Endothelial cell of umbilical vein (primary cell): ENCODE measurements around the gene CPPED1. TPM values are rescaled to one million over a fixed set of nuclear protein-coding genes. Genes with fewer than 3 reads are reported as not detected.

ENCODE experiments used
- BruUV-seq: library from RNA; stranded (reverse); fragments of 400-500 nt; replicated peaks from 2 replicates; lab custom pipeline; 2021; lab: Mats Ljungman, UMichigan
- CTCF ChIA-PET: fragments of 300-600, 350-600 bp; sonication (Branson Sonifier 250); formaldehyde crosslinking; loops from one replicate; lab custom pipeline; 2021; ENCODE audit warnings: antibody characterized with exemption, inconsistent platforms; lab: Charles Lee
- POLR2A ChIA-PET: fragments of 300-600, 350-600 bp; sonication (Branson Sonifier 250); formaldehyde crosslinking; loops from one replicate; lab custom pipeline; 2021; ENCODE audit warnings: antibody characterized with exemption, inconsistent platforms; lab: Charles Lee
- DNase-seq: peaks from one replicate; pipeline ENCODE4 v3.0.0-alpha.2; 2011; ENCODE audit warnings: low read depth, low spot score
- FAIRE-seq: peaks from 2 replicates; lab custom pipeline; 2011; peaks lifted over from hg19 to GRCh38; lab: Jason Lieb, UNC
- H2AFZ ChIP-seq: 2 replicates; pipeline ENCODE4 v1.6.0; 2012; ENCODE audit warnings: low read depth, low read length, control low read depth, inconsistent platforms
- H3K27ac ChIP-seq: 2 replicates; pipeline ENCODE4 v1.5.1; 2011; ENCODE audit warnings: low read depth, mild to moderate bottlenecking, control low read depth, low read length, moderate library complexity; ENCODE audit not compliant: insufficient read depth
- H3K27me3 ChIP-seq, 2 experiments: 2 replicates each; pipeline versions ENCODE4 v1.6.0 to v1.6.1; 2011; ENCODE audit warnings: low read length in 2 of 2, mixed read lengths in 1 of 2; ENCODE audit not compliant: control insufficient read depth in 2 of 2, insufficient read depth in 2 of 2
- H3K36me3 ChIP-seq, 2 experiments: 2 replicates in 1 of 2; 3 replicates in 1 of 2; pipeline ENCODE4 v1.5.1; 2011; ENCODE audit warnings: low read length in 2 of 2, mild to moderate bottlenecking in 1 of 2, moderate library complexity in 1 of 2; ENCODE audit not compliant: control insufficient read depth in 2 of 2, insufficient read depth in 2 of 2; ENCODE audit errors: extremely low read depth in 1 of 2
- H3K4me1 ChIP-seq: 3 replicates; pipeline ENCODE4 v1.5.1; 2011; ENCODE audit warnings: mild to moderate bottlenecking, low read length; ENCODE audit not compliant: control insufficient read depth, insufficient read depth; ENCODE audit errors: extremely low read depth
- H3K4me2 ChIP-seq: 2 replicates; pipeline ENCODE4 v1.6.1; 2011; ENCODE audit warnings: low read length, control low read depth, mixed read lengths; ENCODE audit not compliant: insufficient read depth
- H3K4me3 ChIP-seq, 3 experiments: fragments of 200-600 bp in 1 of 3; sonication (generic), shearing (Covaris generic) in 1 of 3; replicated peaks in 1 of 3; 2 replicates each; pipeline ENCODE4 v1.5.1; 2011 to 2016; ENCODE audit warnings: control low read depth in 3 of 3, low read length in 3 of 3, mild to moderate bottlenecking in 2 of 3, inconsistent platforms in 1 of 3, low read depth in 1 of 3, moderate library complexity in 1 of 3; ENCODE audit not compliant: insufficient read depth in 1 of 3
- H3K79me2 ChIP-seq: 2 replicates; pipeline ENCODE4 v1.6.0; 2012; ENCODE audit warnings: low read length, inconsistent platforms; ENCODE audit not compliant: control insufficient read depth, insufficient read depth
- H3K9ac ChIP-seq: replicated peaks from 2 replicates; pipeline ENCODE3; 2011; ENCODE audit warnings: low read length, control low read depth; ENCODE audit not compliant: insufficient read depth; ENCODE audit errors: extremely low read depth
- H3K9me1 ChIP-seq: replicated peaks from 3 replicates; pipeline ENCODE4 v1.6.0; 2011; ENCODE audit warnings: mild to moderate bottlenecking, low read length; ENCODE audit not compliant: control insufficient read depth, insufficient read depth; ENCODE audit errors: extremely low read depth
- H3K9me3 ChIP-seq: replicated peaks from 2 replicates; pipeline ENCODE4 v1.5.1; 2012; ENCODE audit warnings: low read length, inconsistent platforms; ENCODE audit not compliant: control insufficient read depth, insufficient read depth
- H4K20me1 ChIP-seq: replicated peaks from 2 replicates; pipeline ENCODE3; 2011; ENCODE audit warnings: mild to moderate bottlenecking, low read length; ENCODE audit not compliant: control insufficient read depth, insufficient read depth; ENCODE audit errors: extremely low read depth
- CTCF ChIP-seq, 2 donors: IDR thresholded peaks; 1 replicate in 1 of 2; 2 replicates in 1 of 2; pipeline ENCODE4 v1.5.1; 2011; ENCODE audit warnings: low read length in 2 of 2, mild to moderate bottlenecking in 2 of 2, moderate library complexity in 2 of 2, control low read depth in 1 of 2, inconsistent platforms in 1 of 2, low read depth in 1 of 2; ENCODE audit not compliant: insufficient read depth in 1 of 2; ENCODE audit errors: extremely low read depth in 1 of 2
- EZH2 ChIP-seq: IDR thresholded peaks from 2 replicates; pipeline ENCODE4 v1.6.1; 2012; ENCODE audit warnings: borderline replicate concordance, low read depth, mild to moderate bottlenecking, moderate library complexity, low read length, inconsistent platforms; ENCODE audit not compliant: severe bottlenecking
- FOS ChIP-seq: IDR thresholded peaks from 2 replicates; pipeline ENCODE4 v1.6.1; 2011; ENCODE audit warnings: mild to moderate bottlenecking, low read length, moderate library complexity, borderline replicate concordance; ENCODE audit not compliant: insufficient read depth
- GATA2 ChIP-seq: IDR thresholded peaks from 2 replicates; pipeline ENCODE4 v1.7.0; 2011; ENCODE audit warnings: low read depth, mild to moderate bottlenecking, moderate library complexity, mixed read lengths, low read length; ENCODE audit not compliant: insufficient read length, insufficient read depth
- JUN ChIP-seq: IDR thresholded peaks from 2 replicates; pipeline ENCODE4 v1.6.1; 2011; ENCODE audit warnings: borderline replicate concordance, low read depth; ENCODE audit not compliant: insufficient read length, insufficient read depth
- MAX ChIP-seq: IDR thresholded peaks from 2 replicates; pipeline ENCODE4 v1.6.1; 2011; ENCODE audit not compliant: insufficient read depth, insufficient read length
- MYC ChIP-seq: IDR thresholded peaks from one replicate; pipeline ENCODE4 v1.6.1; 2011; ENCODE audit warnings: mild to moderate bottlenecking, low read depth, low read length
- POLR2A ChIP-seq: IDR thresholded peaks from 2 replicates; pipeline ENCODE4 v1.6.1; 2012; ENCODE audit warnings: low read depth, mild to moderate bottlenecking, control low read depth, low read length
- POLR2AphosphoS5 ChIP-seq: IDR thresholded peaks from 2 replicates; pipeline ENCODE4 v1.6.1; 2012; ENCODE audit warnings: low read depth, mild to moderate bottlenecking, control low read depth, low read length, moderate library complexity; ENCODE audit not compliant: insufficient read depth
- dilution Hi-C: fragments of 300-500 bp; cut with MboI; formaldehyde crosslinking; loops from one replicate; pipeline ENCODE4 v1.15.0; 2019; ENCODE audit warnings: low sequenced_read_pairs; ENCODE audit not compliant: extremely low pct_ligation_motif_present
- intact Hi-C: fragments of 100-400 bp; cut with micrococcal nuclease; formaldehyde crosslinking; loops from one replicate; pipeline ENCODE4 v1.10.0; 2022
- polyA plus RNA-seq, 4 experiments: library from polyadenylated mRNA; depleted of rRNA in 3 of 4; stranded (reverse) in 3 of 4; unstranded in 1 of 4; fragments of >200 nt; gene quantifications; 2 replicates each; pipeline versions ENCODE4 v1.2.1 to v1.2.3, GENCODE V29; 2011 to 2012; ENCODE audit warnings: missing spikeins in 1 of 4
- total RNA-seq: library from RNA; stranded (reverse); gene quantifications from 2 replicates; pipeline ENCODE4 v1.2.3, GENCODE V29; 2021

The CPPED1 gene
- total and polyA plus RNA-seq, 2 donors (not counting 3 experiments of a cell fraction or from before 2014, with no cell fraction given): 27.9 to 59.3 TPM

GRCh38 chr16:12658506-12658905, 145.2 kb downstream of the CPPED1 start:
- H3K4me1 ChIP-seq: no peaks in the 10 kb centered on the region
- H3K9me1 ChIP-seq: no peaks in the 10 kb centered on the region
- no peak overlapping the region for H3K4me2 ChIP-seq
- no TSS peak for BruUV-seq
- H3K36me3 ChIP-seq: no peaks in the 10 kb centered on the region
- H3K9me3 ChIP-seq: no peaks in the 10 kb centered on the region
- H2AFZ ChIP-seq: no peak overlapping the region
- H4K20me1 ChIP-seq: no peaks in the 10 kb centered on the region
- dilution Hi-C loops: no loop called here
- H3K4me3 ChIP-seq: no peak overlapping the region
- no peak for FAIRE-seq
- no peak overlapping the region for H3K27ac ChIP-seq
- no peak overlapping the region for H3K9ac ChIP-seq
- intact Hi-C loops: no loop called here
- CTCF ChIA-PET: no interaction called here
- H3K79me2 ChIP-seq: no peaks in the 10 kb centered on the region
- H3K27me3 ChIP-seq: no peaks in the 10 kb centered on the region
- DNase-seq: no peak
- no peak for TF ChIP-seq POLR2A
- no peak for TF ChIP-seq MAX
- TF ChIP-seq EZH2: no peak
- TF ChIP-seq MYC: no peak
- TF ChIP-seq FOS: no peak
- no peak for TF ChIP-seq CTCF (IDR thresholded peaks at IDR 0.05; ENCODE audit: extremely low read depth in 1 of 2, insufficient read depth in 1 of 2, low read depth in 1 of 2, low read length in 2 of 2)
- no peak for TF ChIP-seq POLR2AphosphoS5
- no peak for TF ChIP-seq JUN
- no peak for TF ChIP-seq GATA2
- POLR2A ChIA-PET: no interaction called here
